GM12891 (cell line): ENCODE results near the gene RSPO3.
"Not testable (repeated sequence)": the region's sequence is repeated elsewhere in the genome, so short reads cannot be mapped to it uniquely, and the experiment has no call there.

Experiments
- DNase-seq: peaks from one replicate; pipeline ENCODE4 v3.0.0; 2011; ENCODE audit warnings: low spot score; ENCODE audit not compliant: insufficient read length
- FAIRE-seq: peaks from 2 replicates; lab custom pipeline; 2011; peaks lifted over from hg19 to GRCh38; lab: Jason Lieb, UNC
- PAX5 ChIP-seq: IDR thresholded peaks from 2 replicates; pipeline ENCODE4 v1.6.1; 2011; ENCODE audit warnings: low read length, moderate library complexity, mild to moderate bottlenecking; ENCODE audit not compliant: insufficient read depth, severe bottlenecking
- POLR2A ChIP-seq: IDR thresholded peaks from 2 replicates; pipeline ENCODE4 v1.6.1; 2011; ENCODE audit warnings: low read depth, low read length, control low read depth
- POLR2AphosphoS5 ChIP-seq: IDR thresholded peaks from 2 replicates; pipeline ENCODE4 v1.6.1; 2011; ENCODE audit warnings: low read depth, low read length, control low read depth
- POU2F2 ChIP-seq: IDR thresholded peaks from 2 replicates; pipeline ENCODE4 v1.6.1; 2011; ENCODE audit warnings: low read depth, mild to moderate bottlenecking, control low read depth, low read length, moderate library complexity
- SPI1 ChIP-seq: IDR thresholded peaks from 2 replicates; pipeline ENCODE4 v1.6.1; 2011; ENCODE audit warnings: low read depth, low read length, control low read depth
- TAF1 ChIP-seq: IDR thresholded peaks from 2 replicates; pipeline ENCODE4 v1.6.1; 2011; ENCODE audit warnings: low read depth, low read length, control low read depth

The RSPO3 gene

DNA sequence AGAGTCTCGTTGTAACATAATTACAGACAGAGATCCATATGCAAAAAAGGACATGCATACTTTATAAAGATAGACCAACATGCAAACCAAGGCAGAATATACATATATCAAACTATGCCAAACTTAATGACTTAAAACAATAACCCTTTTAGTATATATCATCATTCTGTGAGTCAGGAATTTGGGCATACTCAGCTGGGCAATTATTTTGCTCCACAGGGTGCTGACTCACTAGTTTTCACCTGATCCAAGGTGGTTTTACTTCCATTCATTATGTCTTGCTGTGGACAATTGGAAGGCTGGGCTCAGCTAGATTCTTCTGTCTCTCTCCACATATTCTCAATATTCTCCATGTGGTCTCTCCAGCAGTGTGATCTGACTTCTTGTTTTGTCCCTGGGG, 107.0 kb downstream of the RSPO3 start:
- DNase-seq: no peak
- FAIRE-seq: no peak
- TF ChIP-seq POLR2A (no peak), TAF1 (no peak), SPI1 (no peak)

DNA sequence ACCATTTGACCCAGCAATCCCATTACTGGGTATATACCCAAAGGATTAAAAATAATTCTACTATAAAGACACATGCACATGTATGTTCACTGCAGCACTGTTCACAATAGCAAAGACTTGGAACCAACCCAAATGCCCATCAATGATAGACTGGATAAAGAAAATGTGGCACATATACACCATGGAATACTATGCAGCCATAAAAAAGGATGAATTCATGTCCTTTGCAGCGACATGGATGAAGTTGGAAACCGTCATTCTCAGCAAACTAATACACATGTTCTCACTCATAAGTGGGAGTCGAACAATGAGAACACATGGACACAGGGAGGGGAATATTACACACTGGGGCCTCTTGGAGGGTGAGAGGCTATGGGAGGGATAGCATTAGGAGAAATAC, 115.3 kb downstream of the RSPO3 start:
- DNase-seq, FAIRE-seq: not testable (repeated sequence)

DNA sequence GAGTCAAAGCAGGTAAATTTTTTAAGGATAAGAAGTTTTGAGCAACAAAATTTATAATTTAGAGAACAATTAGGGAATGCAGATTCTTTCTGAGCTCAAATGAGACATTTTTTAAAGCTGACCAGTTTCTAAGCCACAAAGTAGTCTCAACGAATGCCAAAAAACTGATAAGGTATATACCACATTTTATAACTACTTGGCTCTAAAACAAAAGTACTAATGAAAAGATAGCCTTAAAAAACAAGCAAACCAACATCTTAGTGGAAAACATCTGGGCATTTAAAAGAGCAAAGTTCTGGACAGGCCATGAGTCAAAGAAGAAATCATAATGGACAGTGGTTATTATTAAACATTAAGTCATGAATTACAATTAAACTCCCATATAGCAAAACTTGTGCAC, 125.0 kb downstream of the RSPO3 start:
- DNase-seq (no peak), FAIRE-seq (no peak)
- TF ChIP-seq PAX5 (no peak), TAF1 (no peak), POLR2A (no peak), SPI1 (no peak), POU2F2 (no peak), POLR2AphosphoS5 (no peak)
